Activated CD4-positive, alpha-beta T cell treated with anti-CD3 and anti-CD28 coated beads, Interleukin-2, amount 50 U/mL, for 24 hours (primary cell): ENCODE results near the gene FAR2.

Experiments
- DNase-seq, 2 donors: peaks; one replicate each; pipeline ENCODE4 v3.0.0-alpha.2; 2020; ENCODE audit warnings: low read depth in 1 of 2, low spot score in 1 of 2

FAR2 gene

DNA sequence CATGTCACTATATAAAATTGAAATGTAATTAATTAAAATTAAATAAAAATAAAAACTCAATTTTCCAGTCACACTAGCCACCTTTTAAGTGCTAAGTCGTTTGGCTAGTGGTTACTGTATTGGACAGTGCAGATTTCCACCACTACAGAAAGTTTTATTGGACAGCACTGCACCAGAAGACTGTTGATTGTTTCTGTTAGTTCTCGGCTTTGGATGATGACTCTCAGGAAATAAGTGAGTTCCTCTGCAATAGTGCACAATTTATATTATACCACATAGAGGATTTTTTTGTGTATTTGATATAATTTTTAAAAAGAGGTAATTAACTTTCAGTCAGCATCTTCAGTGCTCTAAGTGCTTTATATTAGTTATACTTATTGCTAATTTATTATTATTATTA, 52.7 kb downstream of the FAR2 start:
- no peak for DNase-seq

DNA sequence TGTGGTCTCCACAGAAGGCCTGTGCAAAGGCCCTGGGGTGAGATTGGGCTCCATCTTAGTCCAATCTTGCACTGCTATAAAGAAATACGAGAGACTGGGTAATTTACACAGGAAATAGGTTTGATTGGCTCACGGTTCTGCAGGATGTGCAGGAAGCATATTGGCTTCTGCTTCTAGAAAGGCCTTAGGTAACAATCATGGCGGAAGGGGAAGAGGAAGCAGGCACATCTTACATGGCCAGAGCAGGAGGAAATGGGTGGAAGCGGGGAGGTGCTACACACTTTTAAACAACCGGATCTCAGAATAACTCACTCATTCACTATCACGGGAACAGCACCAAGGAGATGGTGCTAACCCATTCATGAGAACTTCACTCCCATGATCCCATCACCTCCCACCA, 55.4 kb downstream of the FAR2 start:
- no peak for DNase-seq

DNA sequence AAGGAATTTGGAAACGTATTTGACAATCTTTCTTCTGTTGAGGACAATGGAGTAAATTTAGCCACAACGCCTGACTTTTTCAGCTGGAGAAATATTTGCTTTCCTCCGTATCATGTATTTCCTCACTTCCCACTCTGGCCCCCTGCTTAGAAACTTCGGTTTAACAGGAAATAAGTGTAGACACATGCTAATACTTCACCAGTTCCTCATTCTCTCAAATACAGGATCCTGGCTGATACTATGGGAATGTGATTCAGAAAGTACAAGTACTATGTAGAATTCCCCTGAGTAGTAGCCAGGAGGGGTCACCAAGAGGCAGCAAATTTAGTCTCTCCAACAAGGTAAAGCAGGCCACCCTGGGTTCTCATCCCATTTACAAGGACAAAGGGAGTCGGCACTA, 58.0 kb downstream of the FAR2 start:
- DNase-seq: no peak

DNA sequence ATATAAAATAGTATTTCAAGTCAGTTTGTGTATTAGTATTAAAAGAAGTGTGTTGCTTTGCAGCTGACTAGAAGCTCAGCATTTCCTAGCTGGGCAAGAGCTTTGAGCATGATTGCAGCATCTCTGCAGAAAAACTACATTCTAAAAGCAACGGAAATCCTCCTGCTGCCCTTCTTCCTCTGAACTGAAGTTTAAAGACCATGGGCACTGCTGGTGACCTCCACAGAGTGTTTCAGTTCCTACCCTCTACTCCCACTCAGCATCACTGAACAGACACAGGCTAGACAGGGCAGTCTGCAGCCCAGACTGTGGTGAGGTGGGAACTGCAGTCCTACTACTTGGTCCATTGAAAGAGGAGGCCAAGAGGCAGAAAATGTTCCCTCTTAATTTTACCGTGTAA, 59.0 kb downstream of the FAR2 start:
- DNase-seq: no peak

DNA sequence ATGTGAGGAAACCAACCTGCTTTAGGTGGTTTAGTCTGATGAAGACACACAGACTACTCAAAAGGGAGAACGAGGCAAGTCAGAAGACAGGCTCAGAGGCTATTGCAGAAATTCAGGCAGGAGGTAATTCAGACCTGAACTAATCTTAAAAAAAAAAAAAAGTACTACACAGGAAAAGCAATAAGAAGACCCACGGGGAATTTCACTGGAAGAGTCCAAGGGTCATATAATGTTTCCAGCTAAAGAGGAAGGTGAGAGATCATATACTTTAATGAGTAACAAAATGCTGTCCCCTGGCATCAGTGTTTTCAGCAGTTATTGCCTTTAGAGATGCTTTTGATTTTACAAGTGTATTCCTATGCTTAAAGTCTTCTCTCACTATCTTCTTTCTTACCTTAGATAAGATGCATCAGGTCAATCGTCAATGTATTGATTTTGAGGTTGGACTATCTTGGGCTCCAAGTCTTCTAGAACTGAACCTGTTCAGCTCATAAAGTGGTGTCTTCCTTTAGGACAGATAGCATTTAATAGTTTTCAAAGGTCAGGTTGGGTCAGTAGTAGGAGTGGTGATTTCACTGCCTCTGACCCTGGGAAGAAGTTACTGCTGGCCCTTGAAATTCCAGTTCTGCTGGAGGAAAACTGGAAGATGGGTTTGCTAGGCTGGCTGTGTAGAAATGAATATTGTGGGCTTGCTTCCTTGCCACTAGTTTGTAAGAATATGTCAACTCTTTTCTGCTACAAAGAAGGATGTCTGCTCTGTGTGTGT, 60.0 kb downstream of the FAR2 start:
- DNase-seq: no peak

DNA sequence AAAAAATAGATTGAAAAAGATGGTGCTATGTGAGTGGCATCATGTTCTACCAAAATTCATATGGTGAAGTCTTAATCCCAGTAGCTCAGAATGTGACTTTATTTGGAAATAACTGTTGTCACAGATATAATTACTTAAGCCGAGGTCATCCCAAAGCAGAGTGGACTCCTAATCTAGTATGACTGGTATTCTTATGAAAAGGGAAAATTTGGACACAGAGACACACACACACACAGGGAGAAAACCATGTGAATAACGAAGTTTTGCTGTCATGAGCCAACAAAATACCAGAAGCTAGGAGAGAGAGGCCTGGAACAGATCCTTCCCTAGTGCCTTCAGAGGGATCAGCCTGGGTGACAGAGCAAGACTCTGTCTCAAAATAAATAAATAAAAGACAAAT, 62.6 kb downstream of the FAR2 start:
- DNase-seq: no peak

DNA sequence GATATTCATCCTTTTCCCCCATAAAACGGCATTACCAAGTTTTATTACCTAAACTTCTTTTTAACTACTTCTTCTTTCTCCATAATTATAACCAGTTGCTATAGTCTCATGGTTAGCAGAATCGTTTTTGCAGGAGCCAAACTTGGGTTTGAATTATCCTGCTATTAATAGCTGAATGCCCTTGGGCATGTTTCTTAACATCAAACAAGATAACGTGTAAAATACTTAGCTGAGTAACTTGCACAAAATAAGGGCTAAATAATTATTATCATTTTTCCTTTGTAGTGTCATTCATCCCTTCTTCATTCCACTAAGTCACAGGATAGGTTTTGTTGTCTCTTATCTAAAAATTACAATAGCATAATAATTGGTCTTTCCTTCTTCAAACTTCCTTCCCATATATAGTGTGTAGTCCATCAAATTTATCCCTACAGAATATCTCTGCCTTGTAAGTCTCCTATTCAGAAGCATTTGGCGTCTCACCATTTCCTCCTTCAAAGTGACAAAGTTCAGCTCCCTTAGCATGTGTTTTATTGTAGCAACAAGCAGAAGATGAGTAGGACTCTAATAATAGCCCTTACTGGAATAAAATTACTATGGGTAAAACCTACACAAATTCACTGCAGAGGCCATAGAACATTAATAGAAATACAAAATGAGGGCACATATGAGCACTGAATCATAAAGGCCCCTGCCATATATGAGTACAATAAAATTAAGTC, 63.8 kb downstream of the FAR2 start:
- no peak for DNase-seq

DNA sequence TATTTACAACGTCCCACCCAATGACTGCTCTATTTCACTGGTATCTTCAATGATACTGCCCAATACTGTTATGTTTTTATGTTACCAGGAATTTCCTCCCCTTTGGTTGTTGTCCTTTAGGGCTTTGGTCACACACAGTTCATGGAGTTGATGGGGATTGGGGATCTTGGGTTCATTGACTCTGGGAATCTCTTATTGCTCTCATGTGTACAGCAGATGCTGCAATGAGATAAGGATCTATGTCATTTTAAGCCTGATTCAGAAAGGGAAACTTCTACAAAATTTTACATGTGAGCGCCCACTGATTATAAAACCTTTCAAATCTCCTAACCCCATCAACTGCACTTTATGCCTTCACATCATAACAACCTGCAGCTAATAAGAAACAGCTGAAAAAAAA, 67.2 kb downstream of the FAR2 start:
- no peak for DNase-seq

DNA sequence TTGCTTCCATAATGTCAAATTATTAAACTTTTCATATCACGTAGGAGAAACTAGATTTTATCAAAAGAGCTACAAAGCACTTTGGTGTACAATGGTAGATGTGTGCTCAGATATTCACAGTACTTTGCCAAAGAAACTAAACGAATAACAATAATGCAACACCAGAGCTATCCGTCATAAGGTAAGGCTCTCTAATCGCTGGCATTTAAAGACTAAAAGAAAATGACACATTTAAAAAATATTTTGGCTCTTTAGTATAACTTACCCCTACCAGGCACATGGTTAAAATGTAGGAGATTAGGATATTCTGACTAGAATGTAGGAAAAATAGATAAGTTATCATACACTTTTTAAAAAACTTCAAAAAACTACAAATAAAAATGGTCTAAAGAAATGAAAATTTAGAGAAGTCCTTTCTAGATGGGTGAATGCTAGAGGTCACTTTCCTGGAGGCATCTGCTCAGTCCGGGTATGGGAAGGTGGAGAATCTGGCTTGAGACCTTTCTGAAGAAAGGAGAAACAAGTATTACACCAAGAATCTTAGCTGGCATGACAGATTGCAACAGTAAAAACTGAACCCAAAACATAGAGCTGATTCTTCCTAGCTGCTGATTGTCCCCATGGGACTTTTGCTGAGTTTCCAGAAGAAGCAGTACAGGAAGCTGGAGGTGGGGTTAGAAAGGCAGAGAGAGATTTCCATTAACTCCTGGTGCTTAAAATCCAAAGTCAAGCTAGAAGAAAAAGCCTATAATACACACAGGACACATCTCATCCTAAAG, 67.9 kb downstream of the FAR2 start:
- no peak for DNase-seq

DNA sequence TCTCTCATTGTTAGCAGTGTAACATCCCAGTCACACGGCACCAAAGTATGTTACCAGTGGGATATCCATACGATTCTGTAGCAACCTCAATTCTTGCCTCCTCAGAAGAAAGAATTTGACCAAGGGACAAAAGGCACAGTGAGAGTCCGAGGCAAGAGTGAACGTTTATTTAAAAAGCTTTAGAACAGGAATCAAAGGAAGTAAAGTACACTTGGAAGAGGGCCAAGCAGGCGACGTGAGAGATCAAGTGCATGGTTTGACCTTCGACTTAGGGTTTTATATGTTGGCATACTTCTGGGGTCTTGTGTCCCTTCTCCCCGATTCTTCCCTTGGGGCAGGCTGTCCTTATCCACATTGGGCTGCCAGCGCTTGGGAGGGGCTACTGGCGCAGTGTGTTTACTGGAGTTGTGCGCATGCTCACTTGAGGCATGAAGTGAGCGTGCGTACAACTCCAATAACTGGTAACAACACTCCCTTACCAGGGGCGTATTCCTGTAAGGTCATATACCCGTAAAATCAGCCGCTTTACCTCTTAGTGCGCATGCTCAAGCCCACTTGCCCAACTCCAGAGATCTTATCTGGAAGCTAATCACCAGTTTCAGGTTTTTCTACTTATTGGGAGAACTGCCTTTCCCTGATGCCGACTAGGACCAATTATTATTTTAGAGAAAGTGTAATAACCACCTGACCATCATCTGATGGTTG, 71.7 kb downstream of the FAR2 start:
- no peak for DNase-seq

DNA sequence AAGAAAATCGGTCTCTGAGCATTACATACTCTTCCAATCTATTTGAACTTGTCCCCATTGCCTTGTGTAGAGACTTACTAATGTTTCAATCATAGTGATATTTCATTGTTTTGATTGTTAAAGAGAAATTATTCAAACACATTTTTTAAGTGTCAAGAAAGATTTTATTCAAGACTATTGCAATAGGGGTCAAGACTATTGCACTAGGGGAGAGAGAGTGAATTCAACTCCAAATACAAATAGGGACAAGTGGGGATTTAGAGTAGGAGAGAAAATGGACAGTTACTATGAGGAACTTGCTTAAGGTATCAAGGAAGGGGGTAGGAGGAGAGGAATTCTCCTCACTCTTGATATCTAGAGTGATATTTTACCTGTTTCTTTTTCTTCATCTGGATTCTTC, 73.1 kb downstream of the FAR2 start:
- no peak for DNase-seq

DNA sequence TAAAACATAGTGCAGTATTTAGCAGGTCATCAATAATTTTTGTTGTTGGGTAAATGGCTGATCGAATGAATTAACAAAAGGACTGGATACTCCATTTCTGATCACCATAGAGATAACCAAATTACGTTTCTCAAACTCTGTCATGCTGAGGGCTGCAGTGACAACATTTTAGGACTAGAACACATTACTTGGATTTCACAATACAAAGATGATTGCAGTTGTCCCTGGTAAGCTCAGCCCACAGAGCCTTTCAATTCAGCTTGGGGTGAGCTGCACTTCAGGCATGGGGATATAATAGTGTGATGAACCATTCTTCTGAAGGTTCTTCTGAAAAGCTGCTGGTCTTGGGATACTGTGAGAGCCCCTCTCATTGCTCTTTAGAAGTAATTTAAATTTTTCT, 74.3 kb downstream of the FAR2 start:
- no peak for DNase-seq

DNA sequence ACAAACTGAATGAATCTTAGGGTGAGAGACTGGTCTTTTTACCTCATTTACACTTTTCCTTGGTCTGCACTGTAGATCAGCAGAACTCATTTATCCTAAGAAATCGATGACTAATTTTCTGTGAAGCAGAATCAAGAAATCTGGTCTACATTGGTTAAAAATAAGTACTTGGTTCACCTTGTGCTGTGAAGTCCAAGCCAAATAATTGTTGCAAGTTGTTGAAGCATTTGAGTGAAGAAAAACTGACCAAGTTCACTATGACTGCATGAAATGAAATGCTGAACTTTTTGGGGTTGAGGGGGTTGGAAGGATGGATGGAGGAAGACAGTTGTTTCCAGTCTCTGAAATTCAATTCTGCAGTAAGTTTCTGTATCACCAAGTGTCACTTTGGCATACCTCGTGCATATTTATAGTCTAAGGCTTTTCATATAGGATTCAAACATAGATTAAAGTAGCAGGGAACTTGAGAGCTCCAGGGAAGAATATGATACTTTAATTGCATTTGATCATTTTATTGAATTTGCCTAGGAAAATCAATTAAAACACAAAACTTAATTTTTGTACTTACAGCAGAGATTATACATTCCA, 75.0 kb downstream of the FAR2 start:
- no peak for DNase-seq

DNA sequence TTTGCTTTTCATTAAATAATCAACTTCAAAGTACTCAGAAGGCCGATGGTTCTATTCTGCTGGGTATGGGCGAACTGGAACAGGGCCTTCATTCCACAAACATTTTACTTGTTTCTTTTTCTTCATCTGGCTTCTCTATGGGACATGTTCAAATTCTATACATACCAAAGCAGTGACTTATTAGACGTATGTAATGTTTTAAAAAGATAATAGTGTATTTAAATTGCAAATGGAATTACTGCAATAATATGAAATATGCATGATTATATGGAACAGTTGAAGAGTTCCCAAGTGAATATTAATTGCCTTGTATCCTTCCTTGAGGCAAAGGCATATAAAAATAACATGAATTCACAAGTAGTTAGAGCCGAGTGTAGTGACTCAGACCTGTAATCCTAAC, 75.5 kb downstream of the FAR2 start:
- DNase-seq: no peak

DNA sequence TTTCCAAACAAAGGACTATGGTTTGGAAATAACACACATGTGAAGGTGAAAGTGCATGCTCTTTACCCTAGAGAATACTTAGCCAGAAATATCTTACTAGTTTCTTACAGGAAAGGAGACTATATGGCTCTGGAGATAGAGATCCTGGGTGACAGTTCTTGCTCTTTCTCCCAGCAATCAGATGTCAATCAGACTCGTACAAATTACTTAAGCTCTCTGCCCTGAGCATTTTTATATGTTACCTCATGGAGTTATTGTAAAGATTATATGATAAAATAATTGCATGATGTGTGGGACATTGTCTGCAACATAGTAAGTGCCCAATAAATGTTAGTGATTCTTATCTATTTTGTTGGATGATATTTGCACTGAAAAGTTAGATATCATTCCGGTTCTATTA, 76.8 kb downstream of the FAR2 start:
- DNase-seq: no peak

DNA sequence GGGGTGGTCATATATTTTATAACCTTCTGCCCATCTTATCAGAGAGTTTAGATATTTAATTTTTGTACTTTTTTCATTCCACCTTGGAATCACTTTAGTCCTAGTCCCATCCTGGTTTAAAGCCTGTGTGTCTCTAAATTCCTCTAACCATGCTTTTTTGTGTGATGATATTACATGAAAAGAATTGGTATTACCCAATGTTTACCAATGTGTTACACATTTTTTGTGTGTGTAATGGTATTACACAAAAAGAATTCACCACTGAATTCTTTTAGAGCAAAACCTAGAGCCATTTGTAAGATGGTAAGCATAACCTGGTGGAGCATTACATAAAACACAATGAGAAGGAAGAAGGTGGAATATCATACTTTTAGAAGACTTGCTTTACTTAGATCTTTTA, 77.5 kb downstream of the FAR2 start:
- DNase-seq: no peak

DNA sequence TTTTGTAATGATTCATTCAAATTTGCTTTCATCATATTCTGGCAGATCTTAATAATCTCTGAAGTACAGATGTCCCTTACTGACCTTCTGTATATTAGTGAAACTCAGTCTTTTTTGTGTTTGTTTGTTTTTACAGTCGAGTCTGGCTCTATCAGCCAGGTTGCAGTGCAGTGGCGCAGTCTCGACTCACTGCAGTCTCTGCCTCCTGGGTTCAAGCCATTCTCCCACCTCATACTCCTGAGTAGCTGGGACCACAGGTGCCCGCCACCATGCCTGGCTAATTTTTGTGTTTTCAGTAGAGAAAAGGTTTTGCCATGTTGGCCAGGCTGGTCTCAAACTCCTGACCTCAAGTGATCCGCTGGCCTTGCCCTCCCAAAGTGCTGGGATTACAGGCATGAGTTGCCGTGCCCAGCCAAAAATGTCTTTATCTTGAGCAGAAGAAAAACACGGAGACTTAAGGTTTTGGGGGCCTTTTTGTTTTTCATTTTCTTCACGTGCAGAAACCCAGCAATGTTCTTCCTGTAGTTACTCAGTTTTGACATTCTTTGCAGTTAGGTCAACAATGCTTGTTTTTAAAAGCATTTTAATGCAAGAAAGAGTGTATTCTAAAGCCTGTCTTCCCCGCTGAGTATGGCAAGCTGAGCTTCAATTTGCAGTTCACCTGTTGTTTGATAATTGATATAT, 79.5 kb downstream of the FAR2 start:
- DNase-seq: no peak

DNA sequence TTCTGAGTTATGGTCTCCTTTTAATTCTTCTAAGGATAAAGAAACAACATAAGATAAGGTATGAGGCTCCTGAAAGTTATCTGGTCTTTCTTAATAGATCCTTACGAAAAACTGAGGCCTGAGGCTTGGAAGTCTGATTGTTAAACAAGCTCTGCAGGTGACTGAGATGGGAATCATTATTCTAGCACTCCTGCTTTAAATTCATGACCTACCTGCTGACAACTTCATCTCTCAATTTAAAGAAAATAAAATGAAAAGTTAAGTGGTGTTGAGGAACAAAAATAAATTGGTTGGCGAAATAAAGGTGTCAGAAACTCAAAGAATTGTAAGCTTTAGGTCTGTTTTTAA, 80.1 kb downstream of the FAR2 start:
- DNase-seq: no peak

DNA sequence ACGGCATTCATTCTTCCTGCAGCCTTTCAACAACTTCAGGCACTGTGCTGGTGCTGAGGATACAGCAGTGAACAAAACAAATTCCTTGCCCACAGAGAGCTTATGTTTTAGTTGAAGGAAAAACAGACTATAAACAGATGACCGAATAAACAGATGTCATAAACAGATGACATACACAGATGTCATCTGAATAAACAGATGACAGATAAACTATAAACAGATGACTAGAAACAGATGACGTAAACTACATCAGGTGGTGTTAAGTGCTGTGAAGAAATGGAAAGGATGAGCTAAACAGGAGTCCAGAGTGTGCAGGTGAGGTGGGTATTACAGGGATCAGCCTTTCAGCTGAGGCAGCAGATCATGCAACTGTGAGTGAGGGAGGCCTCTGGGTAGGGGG, 80.9 kb downstream of the FAR2 start:
- DNase-seq: no peak

DNA sequence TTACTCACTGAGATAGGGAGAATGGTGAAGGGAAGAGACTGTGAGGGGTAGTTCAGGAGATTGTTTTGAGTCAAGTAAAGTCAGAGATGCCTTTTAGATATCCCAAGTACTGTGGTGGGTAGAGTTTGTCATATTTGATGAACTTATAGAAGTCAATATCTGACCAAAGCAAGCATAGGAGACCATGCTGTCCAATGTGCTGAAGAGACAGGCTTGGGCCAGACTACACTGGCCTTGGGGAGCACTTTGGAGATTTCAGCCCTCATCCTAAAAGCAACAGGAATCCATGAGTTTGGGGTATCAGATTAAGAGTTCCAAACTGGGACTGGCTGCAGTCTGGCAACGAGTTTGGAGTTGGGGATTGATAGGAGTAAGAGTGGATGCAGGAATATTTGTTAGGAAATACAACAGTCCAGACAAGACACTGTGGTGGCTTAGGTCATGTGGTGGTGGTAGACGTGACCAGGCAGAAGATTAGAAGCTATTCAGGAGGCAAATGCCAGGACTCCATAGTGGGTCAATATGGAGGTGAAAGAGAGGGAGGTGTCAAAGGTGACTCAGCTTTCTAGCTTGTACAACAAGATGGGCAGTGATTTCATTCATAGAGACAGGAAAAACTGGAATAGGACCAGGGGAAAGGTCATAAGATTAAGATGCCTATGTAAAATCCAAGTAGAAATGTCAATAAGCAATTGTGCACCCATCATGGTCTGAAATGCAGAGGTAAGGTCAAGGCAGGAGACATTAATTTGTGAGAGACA, 81.9 kb downstream of the FAR2 start:
- DNase-seq: no peak
